Sigmoid colon (tissue), 7 donors: ENCODE measurements around the gene TNIK. TPM values are rescaled to one million over a fixed set of nuclear protein-coding genes. Genes with fewer than 3 reads are reported as not detected.

Source experiments
- DNase-seq: peaks from one replicate; pipeline ENCODE4 v3.0.0-alpha.2; 2019
- H3K27ac ChIP-seq, 4 donors: fragments of 200-600 bp; sonication (generic); one replicate each; pipeline ENCODE4 v1.5.1; 2016 to 2019; ENCODE audit warnings: mild to moderate bottlenecking in 1 of 4
- H3K27me3 ChIP-seq, 3 donors: fragments of 200-600 bp; sonication (generic); one replicate each; pipeline ENCODE4 v1.5.1; 2019; ENCODE audit warnings: mild to moderate bottlenecking in 1 of 3
- H3K36me3 ChIP-seq, 4 donors: fragments of 200-600 bp; sonication (generic); one replicate each; pipeline ENCODE4 v1.5.1; 2016 to 2019
- H3K4me1 ChIP-seq, 4 donors: fragments of 200-600 bp; sonication (generic); one replicate each; pipeline ENCODE4 v1.5.1; 2017 to 2019
- H3K4me3 ChIP-seq, 4 donors: fragments of 200-600 bp; sonication (generic); one replicate each; pipeline ENCODE4 v1.5.1; 2017 to 2019; ENCODE audit warnings: mild to moderate bottlenecking in 2 of 4, moderate library complexity in 1 of 4
- H3K9me3 ChIP-seq, 4 donors: fragments of 200-600 bp in 3 of 4; sonication (generic) in 3 of 4; one replicate each; pipeline versions ENCODE4 v1.5.1 to v1.6.1; 2013 to 2019
- CTCF ChIP-seq, 4 experiments: fragments of 450-650 bp in 3 of 4; fragments of 200-600 bp in 1 of 4; IDR thresholded peaks; one replicate each; pipeline ENCODE4 v1.5.1; 2016 to 2019; ENCODE audit warnings: antibody characterized with exemption in 4 of 4, mild to moderate bottlenecking in 3 of 4, moderate library complexity in 2 of 4
- EP300 ChIP-seq, 4 donors: sonication (generic); formaldehyde crosslinking; IDR thresholded peaks; one replicate each; pipeline ENCODE4 v1.6.1; 2017; ENCODE audit warnings: antibody characterized with exemption in 4 of 4
- POLR2A ChIP-seq, 2 donors: fragments of 450-650 bp; IDR thresholded peaks; one replicate each; pipeline ENCODE4 v1.6.1; 2016; ENCODE audit warnings: antibody characterized with exemption in 2 of 2, mild to moderate bottlenecking in 2 of 2, moderate library complexity in 2 of 2
- POLR2AphosphoS5 ChIP-seq, 4 donors: sonication (generic); formaldehyde crosslinking; IDR thresholded peaks; one replicate each; pipeline ENCODE4 v1.6.1; 2017; ENCODE audit warnings: antibody characterized with exemption in 4 of 4
- WGBS, 2 donors: extraction: QIAGEN DNeasy Blood & Tissue Kit; methylation state at CpG; one replicate each; pipeline ENCODE4 v1.1.7; 2013; 5-methylcytosine and 5-hydroxymethylcytosine counted together
- intact Hi-C: fragments of 100-400 bp; cut with DNase I; formaldehyde crosslinking; loops from one replicate; pipeline ENCODE4 v1.15.1; 2023
- polyA plus RNA-seq, 3 donors: library from polyadenylated mRNA; stranded (reverse); fragments of 200-250 nt; gene quantifications; one replicate each; pipeline ENCODE4 v1.2.3, GENCODE V29; 2013
- total RNA-seq, 4 donors: library from RNA; depleted of rRNA; stranded (reverse); fragments of >200 nt; gene quantifications; one replicate each; pipeline ENCODE4 v1.1.0, GENCODE V29; 2016
- donor health status: healthy with polysubstance abuse.
- donor health status: Bipolar disorder and iron deficiency.
- donor health status: healthy.

The TNIK gene
- total and polyA plus RNA-seq, 7 donors, result 5.4 to 21.3 (median 9.2) TPM

DNA sequence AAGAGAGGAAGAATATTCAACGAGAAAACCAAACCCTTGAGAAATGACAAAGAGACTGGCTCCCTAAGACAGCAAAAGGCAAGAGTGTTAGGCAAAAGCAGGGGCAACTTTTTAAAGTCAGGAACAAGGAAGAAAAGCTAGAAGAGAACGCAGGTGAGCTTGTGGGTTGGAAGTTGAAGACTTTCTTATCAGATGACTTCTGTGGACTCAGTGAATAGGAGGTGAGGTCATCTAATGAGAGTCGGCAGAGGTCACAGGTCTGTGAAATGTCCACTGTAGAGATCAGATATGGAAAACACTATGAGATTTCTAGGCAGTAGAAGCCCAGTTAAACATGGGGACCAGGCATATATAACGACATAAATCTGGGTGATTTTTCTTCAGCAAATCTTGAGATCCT lies 27.2 kb upstream of the TNIK start:
- H3K27ac ChIP-seq, result no peak overlapping the region
- no peaks in the 10 kb centered on the region for H3K4me1 ChIP-seq
- intact Hi-C loops, result no loop called here
- no peaks in the 10 kb centered on the region for H3K36me3 ChIP-seq
- WGBS, 2 donors, result 78 to 79% methylated on average over 4 of the region's 4 CpGs
- TF ChIP-seq POLR2AphosphoS5 (IDR thresholded peaks at IDR 0.05) (no peak), POLR2A (IDR thresholded peaks at IDR 0.05) (no peak)
- H3K4me3 ChIP-seq, result no peak overlapping the region
- no peaks in the 10 kb centered on the region for H3K27me3 ChIP-seq
- no peak for DNase-seq
- H3K9me3 ChIP-seq, result no peaks in the 10 kb centered on the region

DNA sequence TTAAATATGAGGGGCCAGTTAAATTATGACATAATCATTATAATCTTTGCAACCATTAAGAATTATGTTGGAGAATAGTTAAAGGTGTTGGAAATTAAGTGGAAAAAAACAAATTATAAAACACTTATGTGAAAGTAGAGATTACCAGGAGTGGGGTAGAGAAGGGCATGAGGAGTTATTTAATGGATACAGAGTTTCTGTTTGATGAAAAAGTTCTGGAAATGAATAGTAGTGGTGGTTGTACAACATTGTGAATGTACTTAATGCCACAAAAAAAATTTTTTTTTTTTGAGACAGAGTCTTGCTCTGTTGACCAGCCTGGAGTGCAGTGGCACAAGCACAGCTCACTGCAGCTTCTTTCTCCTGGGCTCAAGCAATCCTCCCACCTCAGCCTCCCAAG lies 25.1 kb upstream of the TNIK start:
- intact Hi-C loops, result no loop called here
- H3K36me3 ChIP-seq, result no peaks in the 10 kb centered on the region
- TF ChIP-seq CTCF (IDR thresholded peaks at IDR 0.05), result no peak
- no peak for TF ChIP-seq EP300 (IDR thresholded peaks at IDR 0.05)
- no peak for TF ChIP-seq POLR2AphosphoS5 (IDR thresholded peaks at IDR 0.05)
- no peak for TF ChIP-seq POLR2A (IDR thresholded peaks at IDR 0.05)

DNA sequence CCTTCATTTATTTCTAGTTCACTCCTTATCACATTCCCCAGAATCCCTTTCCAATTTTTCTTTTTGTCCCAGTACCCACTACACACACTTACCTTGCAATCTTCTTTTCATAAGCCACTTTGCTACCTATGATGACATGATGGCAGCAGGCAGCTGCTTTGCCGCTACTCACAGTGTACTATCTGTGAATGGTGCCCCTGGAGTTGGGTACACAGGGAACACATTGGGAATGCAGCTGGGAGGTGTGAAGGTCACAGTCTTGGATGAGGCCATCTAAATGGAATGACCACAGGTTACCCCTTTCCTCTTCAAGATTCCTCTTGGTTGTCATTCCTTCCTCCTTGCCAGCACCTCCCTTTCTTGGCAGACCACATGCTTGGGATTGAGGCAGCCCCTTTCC lies 20.8 kb upstream of the TNIK start:
- Histone ChIP-seq H3K4me1 (no peaks in the 10 kb centered on the region), H3K36me3 (no peaks in the 10 kb centered on the region), H3K9me3 (no peaks in the 10 kb centered on the region), H3K4me3 (no peak overlapping the region), H3K27ac (no peak overlapping the region), H3K27me3 (no peaks in the 10 kb centered on the region)
- 96 to 99% methylated on average over 1 of the region's 1 CpG for WGBS, 2 donors
- TF ChIP-seq EP300 (IDR thresholded peaks at IDR 0.05) (no peak), POLR2AphosphoS5 (IDR thresholded peaks at IDR 0.05) (no peak)
- intact Hi-C loops, result no loop called here
- DNase-seq, result no peak

More for the DNA sequence above, 25.1 kb upstream of the TNIK start:
- Histone ChIP-seq H3K9me3 (no peaks in the 10 kb centered on the region), H3K27me3 (no peaks in the 10 kb centered on the region), H3K27ac (no peak overlapping the region), H3K4me3 (no peak overlapping the region), H3K4me1 (no peaks in the 10 kb centered on the region)
- no peak for DNase-seq

DNA sequence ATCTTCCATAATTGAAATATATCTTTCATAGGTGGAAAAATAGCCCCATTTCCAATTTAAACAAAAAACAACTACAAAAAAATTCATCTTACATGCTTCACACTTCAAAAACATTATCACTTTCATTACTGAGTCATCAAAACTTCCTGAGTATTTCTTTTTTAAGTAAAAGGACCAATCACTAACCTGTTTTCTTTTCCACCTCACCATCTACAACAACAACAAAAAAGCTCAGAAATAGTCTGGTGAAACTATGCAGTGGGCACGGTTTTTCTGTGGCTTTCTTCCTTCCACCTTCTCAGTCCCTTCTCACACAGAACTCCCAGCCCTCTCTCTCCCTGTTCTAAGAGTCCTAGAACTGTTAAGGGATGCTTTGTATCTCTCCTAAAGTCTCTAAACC lies 20.3 kb upstream of the TNIK start:
- Histone ChIP-seq H3K4me3 (no peak overlapping the region), H3K27me3 (no peaks in the 10 kb centered on the region), H3K27ac (no peak overlapping the region), H3K36me3 (no peaks in the 10 kb centered on the region), H3K4me1 (no peaks in the 10 kb centered on the region), H3K9me3 (no peaks in the 10 kb centered on the region)
- DNase-seq, result no peak
- 39 to 53% methylated on average over 1 of the region's 1 CpG for WGBS, 2 donors
- no peak for TF ChIP-seq CTCF (IDR thresholded peaks at IDR 0.05)
- no peak for TF ChIP-seq POLR2AphosphoS5 (IDR thresholded peaks at IDR 0.05)
- no peak for TF ChIP-seq EP300 (IDR thresholded peaks at IDR 0.05)
- no peak for TF ChIP-seq POLR2A (IDR thresholded peaks at IDR 0.05)
- intact Hi-C loops, result no loop called here

DNA sequence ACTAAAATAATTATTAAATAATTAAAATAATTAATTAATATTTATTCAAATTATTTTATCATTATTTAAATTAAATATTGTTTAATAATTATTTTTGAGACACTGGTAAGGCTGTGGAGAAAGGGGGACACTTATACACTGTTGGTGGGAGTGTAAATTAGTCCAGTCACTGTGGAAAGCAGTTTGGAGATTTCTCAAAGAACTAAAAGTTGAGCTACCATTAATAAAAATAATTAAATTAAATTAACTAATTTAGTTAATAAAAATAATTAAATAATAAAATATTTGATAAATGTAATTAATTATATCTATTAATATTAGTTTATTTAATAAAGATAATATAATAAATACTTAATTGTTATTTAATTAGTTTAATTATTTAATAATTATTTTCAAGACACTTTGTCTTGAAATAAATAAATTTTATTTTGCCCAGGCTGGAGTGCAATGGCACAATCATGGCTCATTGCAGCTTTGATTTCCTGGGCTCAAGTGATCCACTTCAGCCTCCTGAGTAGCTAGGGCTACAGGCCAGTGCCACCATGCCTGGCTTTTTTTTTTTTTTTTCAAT lies 16.4 kb upstream of the TNIK start:
- H3K9me3 ChIP-seq, result no peaks in the 10 kb centered on the region
- H3K27ac ChIP-seq, result no peak overlapping the region
- no peaks in the 10 kb centered on the region for H3K36me3 ChIP-seq
- TF ChIP-seq CTCF (IDR thresholded peaks at IDR 0.05) (no peak), EP300 (IDR thresholded peaks at IDR 0.05) (no peak), POLR2A (IDR thresholded peaks at IDR 0.05) (no peak), POLR2AphosphoS5 (IDR thresholded peaks at IDR 0.05) (no peak)
- no peaks in the 10 kb centered on the region for H3K27me3 ChIP-seq
- DNase-seq, result no peak
- intact Hi-C loops, result no loop called here
- no peak overlapping the region for H3K4me3 ChIP-seq
- H3K4me1 ChIP-seq, result no peaks in the 10 kb centered on the region

- Histone ChIP-seq H3K36me3 (no peaks in the 10 kb centered on the region), H3K27ac (no peak overlapping the region), H3K4me1 (no peaks in the 10 kb centered on the region), H3K4me3 (no peak overlapping the region), H3K27me3 (no peaks in the 10 kb centered on the region), H3K9me3 (no peaks in the 10 kb centered on the region)
- intact Hi-C loops, result no loop called here
- no peak for DNase-seq
- TF ChIP-seq EP300 (IDR thresholded peaks at IDR 0.05) (no peak), POLR2A (IDR thresholded peaks at IDR 0.05) (no peak), POLR2AphosphoS5 (IDR thresholded peaks at IDR 0.05) (no peak), CTCF (IDR thresholded peaks at IDR 0.05) (no peak)
- 85 to 89% methylated on average over 2 of the region's 2 CpGs for WGBS, 2 donors
Observed at GRCh38 chr3:171472552-171472951, 12.3 kb upstream of the TNIK start.
